Cerebellar nuclear complex (tissue), 1 donor: ENCODE data around the gene FCF1.

Experiments used
- DNase-seq, 2 experiments: peaks; one replicate each; lab custom pipeline; 2025; lab: John Stamatoyannopoulos, UW

FCF1 gene

GRCh38 chr14:74712499-74713394 is at the start of gene FCF1, which contains the start of gene AREL1:
FCF1 (plus strand) TSS chr14:74713144; CDS start chr14:74713198, 54 bp downstream.
AREL1 (minus strand) TSS chr14:74713080; CDS start chr14:74685615, 27,465 bp downstream.
- no peak for DNase-seq

GRCh38 chr14:74663884-74664283 is 49.1 kb upstream of the FCF1 start:
- DNase-seq, result no peak

GRCh38 chr14:74664717-74665116 is 48.2 kb upstream of the FCF1 start:
- DNase-seq, result no peak

GRCh38 chr14:74667758-74668157 is 45.2 kb upstream of the FCF1 start:
- DNase-seq, result no peak

- no peak for DNase-seq
These were observed 43.7 kb upstream of the FCF1 start for GRCh38 chr14:74669256-74669655.

- no peak for DNase-seq
These were observed 43.1 kb upstream of the FCF1 start for GRCh38 chr14:74669846-74670245.

- DNase-seq, result no peak
These were observed 42.1 kb upstream of the FCF1 start for GRCh38 chr14:74670726-74671411.

- DNase-seq, result no peak
These were observed 41.2 kb upstream of the FCF1 start for GRCh38 chr14:74671789-74672188.

GRCh38 chr14:74673768-74674167 is 39.2 kb upstream of the FCF1 start:
- DNase-seq, result no peak

GRCh38 chr14:74675219-74675618 is 37.7 kb upstream of the FCF1 start:
- no peak for DNase-seq

GRCh38 chr14:74682169-74682952 is 30.6 kb upstream of the FCF1 start:
- DNase-seq, result no peak

GRCh38 chr14:74683406-74683805 is 29.5 kb upstream of the FCF1 start:
- no peak for DNase-seq

GRCh38 chr14:74684434-74684833 is 28.5 kb upstream of the FCF1 start:
- no peak for DNase-seq

GRCh38 chr14:74685056-74685455 is 27.9 kb upstream of the FCF1 start:
- no peak for DNase-seq

GRCh38 chr14:74685921-74686678 is 26.8 kb upstream of the FCF1 start:
- DNase-seq, result no peak

GRCh38 chr14:74691456-74691855 is 21.5 kb upstream of the FCF1 start:
- DNase-seq, result no peak

- DNase-seq, result no peak
These were observed 19.8 kb upstream of the FCF1 start for GRCh38 chr14:74693191-74693590.

- no peak for DNase-seq
These were observed 17.5 kb upstream of the FCF1 start for GRCh38 chr14:74695406-74695805.

GRCh38 chr14:74697011-74697410 is 15.9 kb upstream of the FCF1 start:
- DNase-seq, result no peak

- DNase-seq, result no peak
These were observed 15.4 kb upstream of the FCF1 start for GRCh38 chr14:74697543-74697942.

GRCh38 chr14:74697976-74698375 is 15.0 kb upstream of the FCF1 start:
- DNase-seq, result no peak

GRCh38 chr14:74698465-74698864 is 14.5 kb upstream of the FCF1 start:
- no peak for DNase-seq
